Measurements from ENCODE around the gene NMT2. TPM values are rescaled to one million over a fixed set of nuclear protein-coding genes. Genes with fewer than 3 reads are reported as not detected.

The NMT2 gene
- total and polyA plus RNA-seq, 2 donors (not counting 1 experiment from before 2014, with no cell fraction given) = 16.6 to 21.0 TPM

GRCh38 chr10:15147594-15148392 is 20.7 kb downstream of the NMT2 start:
- Histone ChIP-seq H3K27me3 (ENCODE audit: control insufficient read depth, insufficient read depth, low read length) (no peaks in the 10 kb centered on the region), H3K4me2 (ENCODE audit: extremely low read depth, insufficient read depth, low read length) (no peak overlapping the region), H3K9ac (ENCODE audit: insufficient read depth, low read length) (no peak overlapping the region), H2AFZ (ENCODE audit: low read length) (no peak overlapping the region), H4K20me1 (ENCODE audit: control insufficient read depth, extremely low read depth, insufficient read depth, low read length) (no peaks in the 10 kb centered on the region), H3K79me2 (ENCODE audit: control insufficient read depth, insufficient read depth, low read length) (peaks cover 39% of the 10 kb centered on the region), H3K27ac (ENCODE audit: insufficient read depth, low read length) (no peak overlapping the region), H3K9me3 (ENCODE audit: control insufficient read depth, insufficient read depth, low read depth, low read length) (no peaks in the 10 kb centered on the region), H3K4me3 (replicated peaks in 1 of 4; ENCODE audit: control extremely low read depth in 1 of 4, insufficient read depth in 1 of 4, low read depth in 3 of 4, low read length in 4 of 4) (no peak overlapping the region), H3K36me3 (ENCODE audit: control insufficient read depth, insufficient read depth, low read length) (no peaks in the 10 kb centered on the region), H3K4me1 (ENCODE audit: control insufficient read depth, extremely low read depth, insufficient read depth, low read length) (peaks cover 3% of the 10 kb centered on the region)
- TF ChIP-seq, protein P1, sequence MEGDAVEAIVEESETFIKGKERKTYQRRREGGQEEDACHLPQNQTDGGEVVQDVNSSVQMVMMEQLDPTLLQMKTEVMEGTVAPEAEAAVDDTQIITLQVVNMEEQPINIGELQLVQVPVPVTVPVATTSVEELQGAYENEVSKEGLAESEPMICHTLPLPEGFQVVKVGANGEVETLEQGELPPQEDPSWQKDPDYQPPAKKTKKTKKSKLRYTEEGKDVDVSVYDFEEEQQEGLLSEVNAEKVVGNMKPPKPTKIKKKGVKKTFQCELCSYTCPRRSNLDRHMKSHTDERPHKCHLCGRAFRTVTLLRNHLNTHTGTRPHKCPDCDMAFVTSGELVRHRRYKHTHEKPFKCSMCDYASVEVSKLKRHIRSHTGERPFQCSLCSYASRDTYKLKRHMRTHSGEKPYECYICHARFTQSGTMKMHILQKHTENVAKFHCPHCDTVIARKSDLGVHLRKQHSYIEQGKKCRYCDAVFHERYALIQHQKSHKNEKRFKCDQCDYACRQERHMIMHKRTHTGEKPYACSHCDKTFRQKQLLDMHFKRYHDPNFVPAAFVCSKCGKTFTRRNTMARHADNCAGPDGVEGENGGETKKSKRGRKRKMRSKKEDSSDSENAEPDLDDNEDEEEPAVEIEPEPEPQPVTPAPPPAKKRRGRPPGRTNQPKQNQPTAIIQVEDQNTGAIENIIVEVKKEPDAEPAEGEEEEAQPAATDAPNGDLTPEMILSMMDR (conservative IDR thresholded peaks at IDR 0.05 in 1 of 2, IDR thresholded peaks at IDR 0.05 in 1 of 2; ENCODE audit: low read depth in 1 of 2, low read length in 2 of 2) = no peak
- no peak for TF ChIP-seq EZH2 (IDR thresholded peaks at IDR 0.05; ENCODE audit: low read length, missing control alignments)
- DNase-seq (ENCODE audit: low read depth in 2 of 2) = no peak

DNA sequence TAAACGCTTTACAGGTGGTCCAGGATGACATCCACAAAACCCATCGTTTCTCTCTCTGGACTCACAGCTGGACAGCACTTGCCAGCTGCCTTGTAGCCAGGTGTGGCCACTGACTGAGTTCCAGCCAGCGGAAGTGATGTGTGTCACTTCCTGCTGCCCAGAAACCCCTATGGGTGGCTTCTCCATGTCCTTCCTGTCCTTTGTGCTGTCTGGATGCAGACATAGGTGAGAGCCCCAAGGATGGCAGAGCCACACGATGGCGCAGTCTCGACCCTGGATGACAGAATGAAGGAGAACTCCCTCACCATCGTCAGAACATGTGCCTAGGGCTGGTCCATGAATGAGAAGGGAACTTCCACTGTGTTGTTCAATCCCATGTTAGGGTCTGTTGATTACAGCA is 22.1 kb downstream of the NMT2 start:
- Histone ChIP-seq H3K79me2 (ENCODE audit: control insufficient read depth, insufficient read depth, low read length) (peaks cover 40% of the 10 kb centered on the region), H3K4me1 (ENCODE audit: control insufficient read depth, extremely low read depth, insufficient read depth, low read length) (peaks cover 3% of the 10 kb centered on the region), H3K27ac (ENCODE audit: insufficient read depth, low read length) (no peak overlapping the region), H3K27me3 (ENCODE audit: control insufficient read depth, insufficient read depth, low read length) (no peaks in the 10 kb centered on the region), H3K4me3 (replicated peaks in 1 of 4; ENCODE audit: control extremely low read depth in 1 of 4, insufficient read depth in 1 of 4, low read depth in 3 of 4, low read length in 4 of 4) (no peak overlapping the region), H3K36me3 (ENCODE audit: control insufficient read depth, insufficient read depth, low read length) (no peaks in the 10 kb centered on the region), H3K9ac (ENCODE audit: insufficient read depth, low read length) (no peak overlapping the region), H4K20me1 (ENCODE audit: control insufficient read depth, extremely low read depth, insufficient read depth, low read length) (no peaks in the 10 kb centered on the region), H2AFZ (ENCODE audit: low read length) (no peak overlapping the region), H3K4me2 (ENCODE audit: extremely low read depth, insufficient read depth, low read length) (no peak overlapping the region), H3K9me3 (ENCODE audit: control insufficient read depth, insufficient read depth, low read depth, low read length) (no peaks in the 10 kb centered on the region)
- no peak for TF ChIP-seq EZH2 (IDR thresholded peaks at IDR 0.05; ENCODE audit: low read length, missing control alignments)
- TF ChIP-seq, protein P1 (conservative IDR thresholded peaks at IDR 0.05 in 1 of 2, IDR thresholded peaks at IDR 0.05 in 1 of 2; ENCODE audit: low read depth in 1 of 2, low read length in 2 of 2) = no peak
- no peak for DNase-seq (ENCODE audit: low read depth in 2 of 2)

GRCh38 chr10:15144788-15145187 is 23.7 kb downstream of the NMT2 start:
- Histone ChIP-seq H3K9ac (ENCODE audit: insufficient read depth, low read length) (no peak overlapping the region), H3K4me1 (ENCODE audit: control insufficient read depth, extremely low read depth, insufficient read depth, low read length) (peaks cover 3% of the 10 kb centered on the region), H3K27me3 (ENCODE audit: control insufficient read depth, insufficient read depth, low read length) (no peaks in the 10 kb centered on the region), H2AFZ (ENCODE audit: low read length) (peak overlapping the region; percentile 9), H3K27ac (ENCODE audit: insufficient read depth, low read length) (no peak overlapping the region), H3K4me2 (ENCODE audit: extremely low read depth, insufficient read depth, low read length) (peak overlapping the region; percentile 51), H3K9me3 (ENCODE audit: control insufficient read depth, insufficient read depth, low read depth, low read length) (no peaks in the 10 kb centered on the region), H3K4me3 (replicated peaks in 1 of 4; ENCODE audit: control extremely low read depth in 1 of 4, insufficient read depth in 1 of 4, low read depth in 3 of 4, low read length in 4 of 4) (no peak overlapping the region), H4K20me1 (ENCODE audit: control insufficient read depth, extremely low read depth, insufficient read depth, low read length) (no peaks in the 10 kb centered on the region), H3K79me2 (ENCODE audit: control insufficient read depth, insufficient read depth, low read length) (peaks cover 33% of the 10 kb centered on the region), H3K36me3 (ENCODE audit: control insufficient read depth, insufficient read depth, low read length) (no peaks in the 10 kb centered on the region)
- no peak for TF ChIP-seq EZH2 (IDR thresholded peaks at IDR 0.05; ENCODE audit: low read length, missing control alignments)
- TF ChIP-seq, protein P1 (conservative IDR thresholded peaks at IDR 0.05 in 1 of 2, IDR thresholded peaks at IDR 0.05 in 1 of 2; ENCODE audit: low read depth in 1 of 2, low read length in 2 of 2) = no peak
- DNase-seq (ENCODE audit: low read depth in 2 of 2) = peak; percentile 29 to 52

All from fibroblast of lung (primary cell).